DOHH2 (cell line): ENCODE data around the gene HSDL2.

Source experiments
- H3F3A ChIP-seq: fragments of 200-600 bp; sonication (generic), shearing (Covaris generic); 2 replicates; pipeline ENCODE4 v1.6.0; 2016; ENCODE audit warnings: antibody characterized with exemption, mild to moderate bottlenecking; ENCODE audit not compliant: control insufficient read depth, insufficient read depth
- H3K27ac ChIP-seq: fragments of 200-600 bp; sonication (generic); 2 replicates; pipeline ENCODE4 v1.5.1; 2014; ENCODE audit warnings: low read depth, mild to moderate bottlenecking, low read length, moderate library complexity
- H3K27me3 ChIP-seq: fragments of 200-600 bp; sonication (generic); 2 replicates; pipeline ENCODE4 v1.6.1; 2014; ENCODE audit warnings: mild to moderate bottlenecking, low read length, mixed read lengths; ENCODE audit not compliant: control insufficient read depth
- H3K36me3 ChIP-seq: fragments of 200-600 bp; sonication (generic); 2 replicates; pipeline ENCODE4 v1.6.1; 2014; ENCODE audit warnings: mild to moderate bottlenecking, low read length, moderate library complexity, mixed read lengths; ENCODE audit not compliant: control insufficient read depth
- H3K4me1 ChIP-seq: fragments of 200-600 bp; sonication (generic); 2 replicates; pipeline ENCODE4 v1.6.1; 2014; ENCODE audit warnings: mild to moderate bottlenecking, low read length, mixed read lengths; ENCODE audit not compliant: control insufficient read depth
- H3K4me2 ChIP-seq: fragments of 200-600 bp; sonication (generic); 2 replicates; pipeline ENCODE4 v1.6.0; 2014; ENCODE audit warnings: mild to moderate bottlenecking, low read length, moderate library complexity
- H3K4me3 ChIP-seq: fragments of 200-600 bp; sonication (generic); 2 replicates; pipeline ENCODE4 v1.5.1; 2014; ENCODE audit warnings: mild to moderate bottlenecking, low read length, mixed read lengths
- H3K79me2 ChIP-seq: fragments of 200-600 bp; sonication (generic); 2 replicates; pipeline ENCODE4 v1.6.1; 2014; ENCODE audit warnings: mild to moderate bottlenecking, low read length, mixed read lengths; ENCODE audit not compliant: control insufficient read depth
- H3K9me2 ChIP-seq: fragments of 200-600 bp; sonication (generic); replicated peaks from 2 replicates; pipeline ENCODE4 v1.6.1; 2014; ENCODE audit warnings: mild to moderate bottlenecking, low read length, mixed read lengths; ENCODE audit not compliant: control insufficient read depth
- H3K9me3 ChIP-seq: fragments of 200-600 bp; sonication (generic); 2 replicates; pipeline ENCODE4 v1.6.1; 2014; ENCODE audit warnings: antibody characterized with exemption, low read length, mixed read lengths; ENCODE audit not compliant: control insufficient read depth, insufficient read depth
- H4K20me1 ChIP-seq: fragments of 200-600 bp; sonication (generic); 2 replicates; pipeline ENCODE4 v1.6.0; 2014; ENCODE audit warnings: low read depth, mild to moderate bottlenecking, antibody characterized with exemption, low read length, moderate library complexity; ENCODE audit not compliant: control insufficient read depth, insufficient read depth
- EZH2phosphoT487 ChIP-seq: fragments of 200-600 bp; sonication (generic); IDR thresholded peaks from 2 replicates; pipeline ENCODE4 v1.6.1; 2017; ENCODE audit warnings: borderline replicate concordance, mild to moderate bottlenecking, antibody characterized with exemption, low read length, moderate library complexity, mixed read lengths
- TF ChIP-seq, protein P1 (sequence below): fragments of 200-600 bp; sonication (generic); IDR thresholded peaks from one replicate; pipeline ENCODE4 v1.5.1; 2014; ENCODE audit warnings: antibody characterized with exemption, mild to moderate bottlenecking, low read depth, low read length; ENCODE audit not compliant: poor library complexity, severe bottlenecking

HSDL2 gene

GRCh38 chr9:112355427-112355897 is 24.4 kb upstream of the HSDL2 start:
- Histone ChIP-seq H3F3A (no peaks in the 10 kb centered on the region), H3K27me3 (peaks cover 9% of the 10 kb centered on the region; the same call in 1 of the 2 replicates), H3K4me1 (no peaks in the 10 kb centered on the region), H3K4me3 (no peak overlapping the region), H3K27ac (no peak overlapping the region), H3K9me3 (no peaks in the 10 kb centered on the region), H3K36me3 (no peaks in the 10 kb centered on the region), H3K79me2 (no peaks in the 10 kb centered on the region), H4K20me1 (no peaks in the 10 kb centered on the region), H3K4me2 (no peak overlapping the region), H3K9me2 (no peaks in the 10 kb centered on the region)
- no peak for TF ChIP-seq EZH2phosphoT487
- TF ChIP-seq, protein P1, sequence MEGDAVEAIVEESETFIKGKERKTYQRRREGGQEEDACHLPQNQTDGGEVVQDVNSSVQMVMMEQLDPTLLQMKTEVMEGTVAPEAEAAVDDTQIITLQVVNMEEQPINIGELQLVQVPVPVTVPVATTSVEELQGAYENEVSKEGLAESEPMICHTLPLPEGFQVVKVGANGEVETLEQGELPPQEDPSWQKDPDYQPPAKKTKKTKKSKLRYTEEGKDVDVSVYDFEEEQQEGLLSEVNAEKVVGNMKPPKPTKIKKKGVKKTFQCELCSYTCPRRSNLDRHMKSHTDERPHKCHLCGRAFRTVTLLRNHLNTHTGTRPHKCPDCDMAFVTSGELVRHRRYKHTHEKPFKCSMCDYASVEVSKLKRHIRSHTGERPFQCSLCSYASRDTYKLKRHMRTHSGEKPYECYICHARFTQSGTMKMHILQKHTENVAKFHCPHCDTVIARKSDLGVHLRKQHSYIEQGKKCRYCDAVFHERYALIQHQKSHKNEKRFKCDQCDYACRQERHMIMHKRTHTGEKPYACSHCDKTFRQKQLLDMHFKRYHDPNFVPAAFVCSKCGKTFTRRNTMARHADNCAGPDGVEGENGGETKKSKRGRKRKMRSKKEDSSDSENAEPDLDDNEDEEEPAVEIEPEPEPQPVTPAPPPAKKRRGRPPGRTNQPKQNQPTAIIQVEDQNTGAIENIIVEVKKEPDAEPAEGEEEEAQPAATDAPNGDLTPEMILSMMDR: no peak

DNA sequence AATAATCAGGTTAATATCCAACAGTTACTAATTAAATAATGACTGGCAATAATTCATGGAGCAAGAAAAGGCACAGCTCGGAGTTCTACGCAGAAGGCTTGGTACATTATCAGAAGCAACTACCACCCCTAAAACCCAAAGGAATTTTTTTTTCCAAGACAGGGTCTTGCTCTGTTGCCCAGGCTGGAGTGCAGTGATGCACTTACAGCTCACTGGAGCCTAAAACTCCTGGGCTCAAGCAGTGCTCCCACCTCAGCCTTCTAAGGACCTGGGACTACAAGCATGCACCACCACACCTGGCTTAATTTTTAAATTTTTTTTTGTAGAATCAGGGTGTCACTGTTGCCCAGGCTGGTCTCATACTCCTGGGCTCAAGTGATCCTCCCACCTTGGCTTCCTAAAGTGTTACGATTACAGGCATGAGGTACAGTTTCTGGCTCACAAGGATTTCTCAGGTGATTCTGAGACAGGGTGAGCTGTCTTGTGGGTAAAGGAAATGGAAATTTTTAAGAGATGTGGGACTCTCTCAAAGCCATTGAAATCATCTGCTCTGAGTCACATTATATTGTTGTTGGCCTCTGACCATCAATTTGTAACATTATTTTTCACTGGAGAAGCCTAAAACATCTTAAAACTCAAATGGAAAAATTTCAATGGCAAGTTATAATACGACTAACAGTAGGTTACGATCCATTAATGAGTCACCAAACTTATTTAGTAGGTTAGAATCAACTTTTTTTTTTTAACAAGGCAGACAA is 19.7 kb upstream of the HSDL2 start:
- no peak overlapping the region for H3K4me3 ChIP-seq
- H3K4me1 ChIP-seq: peaks cover 6% of the 10 kb centered on the region
- no peaks in the 10 kb centered on the region for H3K36me3 ChIP-seq
- no peaks in the 10 kb centered on the region for H3K79me2 ChIP-seq
- no peaks in the 10 kb centered on the region for H3F3A ChIP-seq
- no peak overlapping the region for H3K27ac ChIP-seq
- no peaks in the 10 kb centered on the region for H3K27me3 ChIP-seq
- H3K9me2 ChIP-seq: no peaks in the 10 kb centered on the region
- no peaks in the 10 kb centered on the region for H4K20me1 ChIP-seq
- TF ChIP-seq, protein P1: no peak
- TF ChIP-seq EZH2phosphoT487: no peak
- H3K9me3 ChIP-seq: no peaks in the 10 kb centered on the region
- H3K4me2 ChIP-seq: no peak overlapping the region

DNA sequence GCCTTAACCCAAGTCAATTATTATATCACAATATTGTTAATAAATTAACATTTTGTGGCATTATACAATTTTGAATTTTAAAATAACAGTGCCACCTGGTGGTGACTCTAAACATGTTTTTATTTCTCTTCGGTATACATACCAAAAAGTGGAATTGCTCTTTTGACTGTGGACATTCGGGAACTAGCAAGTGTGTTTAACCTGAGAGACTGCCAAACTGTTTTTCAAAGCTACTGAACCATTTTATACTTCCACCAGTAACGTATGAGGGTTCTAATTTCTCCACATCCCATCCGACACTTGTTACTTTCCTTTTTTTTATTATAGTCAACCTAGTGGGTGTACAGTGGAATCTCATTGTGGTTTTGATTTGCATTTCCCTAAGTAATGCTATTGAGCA is 18.3 kb upstream of the HSDL2 start:
- Histone ChIP-seq H3F3A (no peaks in the 10 kb centered on the region), H3K79me2 (no peaks in the 10 kb centered on the region), H3K4me2 (peak overlapping the region; percentile 47), H3K9me3 (no peaks in the 10 kb centered on the region), H3K4me1 (peaks cover 6% of the 10 kb centered on the region), H4K20me1 (no peaks in the 10 kb centered on the region), H3K27ac (no peak overlapping the region), H3K4me3 (no peak overlapping the region), H3K9me2 (no peaks in the 10 kb centered on the region), H3K27me3 (no peaks in the 10 kb centered on the region), H3K36me3 (no peaks in the 10 kb centered on the region)
- TF ChIP-seq, protein P1: peak; percentile 54
- TF ChIP-seq EZH2phosphoT487: no peak
